Kidney (tissue), 14 donors: ENCODE measurements around the gene ZNF20. TPM values are rescaled to one million over a fixed set of nuclear protein-coding genes. Genes with fewer than 3 reads are reported as not detected.
"Not testable (repeated sequence)": the region's sequence is repeated elsewhere in the genome, so short reads cannot be mapped to it uniquely, and the experiment has no call there.

Experiments used
- DNase-seq, 5 donors: peaks; one replicate each; pipeline ENCODE4 v3.0.0-alpha.2; 2013 to 2020
- FAIRE-seq: peaks from 2 replicates; lab custom pipeline; 2012; peaks lifted over from hg19 to GRCh38; lab: Jason Lieb, UNC
- H3K27ac ChIP-seq, 2 donors: one replicate each; pipeline ENCODE4 v1.7.0; 2013; ENCODE audit warnings: low read depth in 2 of 2, low read length in 2 of 2, inconsistent platforms in 1 of 2
- H3K27me3 ChIP-seq: one replicate; pipeline ENCODE4 v1.7.1; 2013; ENCODE audit warnings: low read length, inconsistent platforms; ENCODE audit not compliant: control insufficient read depth, insufficient read depth
- H3K36me3 ChIP-seq, 3 donors: one replicate each; pipeline versions ENCODE4 v1.7.0 to v1.7.1; 2013; ENCODE audit warnings: low read length in 3 of 3, control low read depth in 1 of 3, inconsistent platforms in 1 of 3; ENCODE audit not compliant: insufficient read depth in 3 of 3, control insufficient read depth in 2 of 3
- H3K4me1 ChIP-seq, 3 donors: one replicate each; pipeline versions ENCODE4 v1.7.0 to v1.7.1; 2013; ENCODE audit warnings: low read length in 3 of 3, inconsistent platforms in 1 of 3, low read depth in 1 of 3; ENCODE audit not compliant: control insufficient read depth in 2 of 3, insufficient read depth in 2 of 3
- H3K4me3 ChIP-seq, 3 donors: one replicate each; pipeline versions ENCODE4 v1.7.0 to v1.8.1; 2013; ENCODE audit warnings: low read length in 3 of 3, control low read depth in 1 of 3, inconsistent platforms in 1 of 3
- H3K9ac ChIP-seq, 3 donors: one replicate each; pipeline versions ENCODE4 v1.7.0 to v1.7.1; 2013; ENCODE audit warnings: low read length in 3 of 3, control low read depth in 1 of 3, inconsistent platforms in 1 of 3
- H3K9me3 ChIP-seq, 3 donors: one replicate each; pipeline versions ENCODE4 v1.7.0 to v1.7.1; 2013; ENCODE audit warnings: low read length in 3 of 3, control low read depth in 1 of 3, inconsistent platforms in 1 of 3; ENCODE audit not compliant: control insufficient read depth in 2 of 3, insufficient read depth in 1 of 3
- CTCF ChIP-seq: IDR thresholded peaks from 3 replicates; pipeline ENCODE4 v1.5.1; 2012; ENCODE audit warnings: mild to moderate bottlenecking, moderate library complexity, borderline replicate concordance; ENCODE audit not compliant: insufficient read depth; ENCODE audit errors: extremely low read depth
- intact Hi-C: fragments of 100-400 bp; cut with DNase I; formaldehyde crosslinking; loops from one replicate; pipeline ENCODE4 v1.11.1; 2022
- polyA plus RNA-seq: library from polyadenylated mRNA; stranded (reverse); fragments of 350-450 nt; fragmentation: Illumina TruSeq; extraction: RNeasy Lipid Tissue Mini Kit (QIAGEN cat#74804); gene quantifications from one replicate; pipeline ENCODE4 v1.2.3, GENCODE V29; 2014; ENCODE audit warnings: low read depth, low replicate concordance; ENCODE audit not compliant: insufficient read depth
- total RNA-seq: library from RNA; stranded (reverse); fragmentation: NEBNext Ultra II Directional; extraction: Animal tissue kit (Norgen Biotek cat#: 25700); gene quantifications from one replicate; pipeline ENCODE4 v1.2.1, GENCODE V29; 2021
- donor health status: control.
- donor health status: control.
- donor health status: control.
- donor health status: control.
- donor health status: control.
- donor health status: DM: yes; HTN: yes; CAD: no.
- donor health status: Normal renal cell carcinoma (clear cell type).

ZNF20 gene
- total and polyA plus RNA-seq, 2 donors from 2014 or later, result 3.2 to 7.3 TPM

- FAIRE-seq, result no peak
- TF ChIP-seq CTCF, result peak; percentile 64
- intact Hi-C loops, result no loop called here
- Histone ChIP-seq H3K36me3 (no peaks in the 10 kb centered on the region), H3K27me3 (no peaks in the 10 kb centered on the region), H3K27ac (no peak overlapping the region), H3K9me3 (no peaks in the 10 kb centered on the region), H3K4me3 (no peak overlapping the region), H3K9ac (no peak overlapping the region), H3K4me1 (peaks cover 0 to 2% (median 0%) of the 10 kb centered on the region in 3 donors)
- DNase-seq, result peak in 4 of 5 donors; percentile 72 to 79 (median 75)
Observed at GRCh38 chr19:12090807-12091206, 49.3 kb downstream of the ZNF20 start.

- no peaks in the 10 kb centered on the region for H3K4me1 ChIP-seq
- FAIRE-seq (no peak), DNase-seq (no peak)
- intact Hi-C loops, result no loop called here
- H3K4me3 ChIP-seq, result no peak overlapping the region
- peaks cover 2 to 9% (median 2%) of the 10 kb centered on the region in 3 donors for H3K9me3 ChIP-seq
- H3K9ac ChIP-seq, result no peak overlapping the region
- no peaks in the 10 kb centered on the region for H3K27me3 ChIP-seq
- peaks cover 0 to 6% (median 0%) of the 10 kb centered on the region in 3 donors for H3K36me3 ChIP-seq
- no peak for TF ChIP-seq CTCF
- no peak overlapping the region for H3K27ac ChIP-seq
Observed at GRCh38 chr19:12085074-12085818, 54.9 kb downstream of the ZNF20 start.

GRCh38 chr19:12083336-12083735 is 56.8 kb downstream of the ZNF20 start:
- H3K9ac ChIP-seq, H3K4me1 ChIP-seq, FAIRE-seq, DNase-seq, H3K27me3 ChIP-seq, H3K4me3 ChIP-seq, intact Hi-C loops, H3K27ac ChIP-seq, H3K36me3 ChIP-seq: not testable (repeated sequence)
- H3K9me3 ChIP-seq, result peaks cover 4 to 22% (median 8%) of the 10 kb centered on the region in 3 donors

Other genes starting within 250 kb of the ZNF20 start
- gene ZNF700, start 215.2 kb downstream of the ZNF20 start, total RNA-seq, result 20.9 TPM
- gene ZNF700, start 215.2 kb downstream of the ZNF20 start, polyA plus RNA-seq, result 7.2 TPM
- gene ZNF763, start 175.3 kb downstream of the ZNF20 start, total RNA-seq, result 9.8 TPM
- 4.6 TPM for gene ZNF763, start 175.3 kb downstream of the ZNF20 start, polyA plus RNA-seq
- 13.6 TPM for gene ZNF433, start 104.7 kb downstream of the ZNF20 start, total RNA-seq
- gene ZNF433, start 104.7 kb downstream of the ZNF20 start, polyA plus RNA-seq, result 10.5 TPM
- gene ZNF878, start 87.4 kb downstream of the ZNF20 start, total RNA-seq, result 0.60 TPM
- 0.67 TPM for gene ZNF878, start 87.4 kb downstream of the ZNF20 start, polyA plus RNA-seq
- gene ZNF844, start 75.6 kb downstream of the ZNF20 start, total RNA-seq, result 28.1 TPM
- 7.4 TPM for gene ZNF844, start 75.6 kb downstream of the ZNF20 start, polyA plus RNA-seq
- gene ZNF625, start 16.4 kb upstream of the ZNF20 start, total RNA-seq, result 11.4 TPM
- gene ZNF625, start 16.4 kb upstream of the ZNF20 start, polyA plus RNA-seq, result 6.1 TPM
- gene ZNF136, start 22.7 kb upstream of the ZNF20 start, total RNA-seq, result 14.4 TPM
- 4.6 TPM for gene ZNF136, start 22.7 kb upstream of the ZNF20 start, polyA plus RNA-seq
- gene ZNF44, start 154.5 kb upstream of the ZNF20 start, total RNA-seq, result 35.5 TPM
- 27.1 TPM for gene ZNF44, start 154.5 kb upstream of the ZNF20 start, polyA plus RNA-seq
- gene ZNF563, start 193.3 kb upstream of the ZNF20 start, total RNA-seq, result 6.8 TPM
- 4.6 TPM for gene ZNF563, start 193.3 kb upstream of the ZNF20 start, polyA plus RNA-seq
- 9.1 TPM for gene ZNF442, start 225.3 kb upstream of the ZNF20 start, total RNA-seq
- gene ZNF442, start 225.3 kb upstream of the ZNF20 start, polyA plus RNA-seq, result 2.1 TPM